Measurements from ENCODE around the gene RPS15. TPM values are rescaled to one million over a fixed set of nuclear protein-coding genes. Genes with fewer than 3 reads are reported as not detected.

The RPS15 gene
- total RNA-seq, 1 donor, result 318 TPM

- Histone ChIP-seq H4K20me1 (ENCODE audit: insufficient read depth, low read length) (no peaks in the 10 kb centered on the region), H3K4me2 (ENCODE audit: insufficient read depth, low read length) (no peak overlapping the region), H3K27me3 (ENCODE audit: insufficient read depth, low read length) (no peaks in the 10 kb centered on the region), H3K4me1 (ENCODE audit: insufficient read depth, low read length) (peaks cover 4% of the 10 kb centered on the region), H3K36me3 (ENCODE audit: insufficient read depth, low read length) (no peaks in the 10 kb centered on the region), H3K4me3 (ENCODE audit: insufficient read depth, low read length) (no peak overlapping the region), H3K27ac (ENCODE audit: low read depth, low read length) (no peak overlapping the region), H2AFZ (ENCODE audit: low read length) (no peak overlapping the region), H3K9me3 (ENCODE audit: low read depth, low read length) (no peaks in the 10 kb centered on the region), H3K79me2 (ENCODE audit: insufficient read depth, low read length) (peaks cover 6% of the 10 kb centered on the region)
- peak; percentile 73 for DNase-seq (ENCODE audit: insufficient read length, low spot score, missing footprints)
- TF ChIP-seq, protein P1, sequence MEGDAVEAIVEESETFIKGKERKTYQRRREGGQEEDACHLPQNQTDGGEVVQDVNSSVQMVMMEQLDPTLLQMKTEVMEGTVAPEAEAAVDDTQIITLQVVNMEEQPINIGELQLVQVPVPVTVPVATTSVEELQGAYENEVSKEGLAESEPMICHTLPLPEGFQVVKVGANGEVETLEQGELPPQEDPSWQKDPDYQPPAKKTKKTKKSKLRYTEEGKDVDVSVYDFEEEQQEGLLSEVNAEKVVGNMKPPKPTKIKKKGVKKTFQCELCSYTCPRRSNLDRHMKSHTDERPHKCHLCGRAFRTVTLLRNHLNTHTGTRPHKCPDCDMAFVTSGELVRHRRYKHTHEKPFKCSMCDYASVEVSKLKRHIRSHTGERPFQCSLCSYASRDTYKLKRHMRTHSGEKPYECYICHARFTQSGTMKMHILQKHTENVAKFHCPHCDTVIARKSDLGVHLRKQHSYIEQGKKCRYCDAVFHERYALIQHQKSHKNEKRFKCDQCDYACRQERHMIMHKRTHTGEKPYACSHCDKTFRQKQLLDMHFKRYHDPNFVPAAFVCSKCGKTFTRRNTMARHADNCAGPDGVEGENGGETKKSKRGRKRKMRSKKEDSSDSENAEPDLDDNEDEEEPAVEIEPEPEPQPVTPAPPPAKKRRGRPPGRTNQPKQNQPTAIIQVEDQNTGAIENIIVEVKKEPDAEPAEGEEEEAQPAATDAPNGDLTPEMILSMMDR (IDR thresholded peaks at IDR 0.05; ENCODE audit: extremely low read depth, low read depth, low read length), result no peak
Observed at GRCh38 chr19:1483131-1483978, 45.2 kb downstream of the RPS15 start.

DNA sequence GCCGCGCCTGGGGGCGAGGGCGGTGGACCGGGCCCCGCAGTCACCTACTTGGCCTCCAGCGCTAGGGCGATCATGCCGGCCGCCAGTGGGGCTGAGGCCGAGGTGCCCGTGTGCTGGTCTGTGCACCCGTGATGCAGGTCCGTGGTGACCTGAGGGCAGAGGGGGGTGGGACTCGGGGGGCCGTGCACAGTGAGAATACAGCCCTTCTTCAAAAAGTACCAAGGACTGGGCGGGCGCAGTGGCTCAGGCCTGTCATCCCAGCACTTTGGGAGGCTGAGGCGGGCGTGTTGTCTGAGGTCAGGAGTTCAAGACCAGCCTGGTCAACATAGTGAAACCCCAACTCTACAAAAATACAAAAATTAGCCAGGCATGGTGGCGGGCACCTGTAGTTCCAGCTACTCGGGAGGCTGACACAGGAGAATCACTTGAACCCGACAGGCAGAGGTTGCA is 45.8 kb downstream of the RPS15 start:
- H3K27ac ChIP-seq (ENCODE audit: low read depth, low read length), result no peak overlapping the region
- H3K4me3 ChIP-seq (ENCODE audit: insufficient read depth, low read length), result no peak overlapping the region
- no peak overlapping the region for H3K4me2 ChIP-seq (ENCODE audit: insufficient read depth, low read length)
- H2AFZ ChIP-seq (ENCODE audit: low read length), result no peak overlapping the region
- no peaks in the 10 kb centered on the region for H4K20me1 ChIP-seq (ENCODE audit: insufficient read depth, low read length)
- H3K27me3 ChIP-seq (ENCODE audit: insufficient read depth, low read length), result no peaks in the 10 kb centered on the region
- no peaks in the 10 kb centered on the region for H3K79me2 ChIP-seq (ENCODE audit: insufficient read depth, low read length)
- TF ChIP-seq, protein P1 (IDR thresholded peaks at IDR 0.05; ENCODE audit: extremely low read depth, low read depth, low read length), result no peak
- H3K4me1 ChIP-seq (ENCODE audit: insufficient read depth, low read length), result peaks cover 4% of the 10 kb centered on the region
- H3K36me3 ChIP-seq (ENCODE audit: insufficient read depth, low read length), result no peaks in the 10 kb centered on the region
- DNase-seq (ENCODE audit: insufficient read length, low spot score, missing footprints), result no peak
- H3K9me3 ChIP-seq (ENCODE audit: low read depth, low read length), result no peaks in the 10 kb centered on the region

GRCh38 chr19:1486720-1487575 is 48.8 kb downstream of the RPS15 start:
- H3K79me2 ChIP-seq (ENCODE audit: insufficient read depth, low read length), result no peaks in the 10 kb centered on the region
- no peaks in the 10 kb centered on the region for H4K20me1 ChIP-seq (ENCODE audit: insufficient read depth, low read length)
- no peak overlapping the region for H3K27ac ChIP-seq (ENCODE audit: low read depth, low read length)
- H3K36me3 ChIP-seq (ENCODE audit: insufficient read depth, low read length), result no peaks in the 10 kb centered on the region
- peak; percentile 76 for DNase-seq (ENCODE audit: insufficient read length, low spot score, missing footprints)
- no peak overlapping the region for H3K4me2 ChIP-seq (ENCODE audit: insufficient read depth, low read length)
- H3K9me3 ChIP-seq (ENCODE audit: low read depth, low read length), result no peaks in the 10 kb centered on the region
- TF ChIP-seq, protein P1 (IDR thresholded peaks at IDR 0.05; ENCODE audit: extremely low read depth, low read depth, low read length), result no peak
- H2AFZ ChIP-seq (ENCODE audit: low read length), result no peak overlapping the region
- H3K27me3 ChIP-seq (ENCODE audit: insufficient read depth, low read length), result peaks cover 8% of the 10 kb centered on the region
- H3K4me1 ChIP-seq (ENCODE audit: insufficient read depth, low read length), result no peaks in the 10 kb centered on the region
- H3K4me3 ChIP-seq (ENCODE audit: insufficient read depth, low read length), result no peak overlapping the region
